Inflammatory macrophage treated with lipopolysaccharide for 4 hours (primary cell): Measurements from ENCODE around the gene STK17A.
A peak's percentile ranks its signal among the peaks of the same experiment; 100 is the strongest.
"Not testable (repeated sequence)": the region's sequence is repeated elsewhere in the genome, so short reads cannot be mapped to it uniquely, and the experiment has no call there.

Experiments
- DNase-seq: peaks from one replicate; pipeline ENCODE4 v3.0.0-alpha.2; 2020

Gene STK17A

GRCh38 chr7:43664681-43665080, 81.8 kb downstream of the STK17A start:
- no peak for DNase-seq

GRCh38 chr7:43666938-43667337, 84.0 kb downstream of the STK17A start:
- DNase-seq, result no peak

- DNase-seq, result no peak
Observed at GRCh38 chr7:43668035-43668434, 85.1 kb downstream of the STK17A start.

GRCh38 chr7:43669286-43670081, 86.6 kb downstream of the STK17A start:
- DNase-seq, result no peak

- DNase-seq, result no peak
Observed at GRCh38 chr7:43671521-43671920, 88.6 kb downstream of the STK17A start.

GRCh38 chr7:43673243-43673976, 90.5 kb downstream of the STK17A start:
- not testable (repeated sequence) for DNase-seq

GRCh38 chr7:43674559-43675436, 91.9 kb downstream of the STK17A start:
- peak; percentile 42 for DNase-seq
